Fibroblast of pulmonary artery (primary cell): ENCODE results near the gene FAM193B.

Experiments
- DNase-seq: peaks from one replicate; pipeline ENCODE4 v3.0.0-alpha.2; 2010; ENCODE audit warnings: low read depth
- H3K4me3 ChIP-seq: replicated peaks from 2 replicates; pipeline ENCODE4 v1.5.1; 2011; ENCODE audit warnings: low read depth, mild to moderate bottlenecking, control low read depth, low read length, moderate library complexity
- CTCF ChIP-seq: IDR thresholded peaks from 2 replicates; pipeline ENCODE4 v1.5.1; 2011; ENCODE audit warnings: mild to moderate bottlenecking, control low read depth, low read length, inconsistent platforms; ENCODE audit errors: missing control alignments

Gene FAM193B

GRCh38 chr5:177526191-177526590, 28.2 kb downstream of the FAM193B start:
- no peak overlapping the region for H3K4me3 ChIP-seq
- no peak for TF ChIP-seq CTCF
- DNase-seq = no peak

GRCh38 chr5:177524941-177525655, 29.3 kb downstream of the FAM193B start:
- DNase-seq = no peak

GRCh38 chr5:177524539-177524900, 29.8 kb downstream of the FAM193B start:
- no peak for DNase-seq
- H3K4me3 ChIP-seq = no peak overlapping the region
- TF ChIP-seq CTCF = no peak

More at GRCh38 chr5:177524941-177525655, 29.3 kb downstream of the FAM193B start:
- TF ChIP-seq CTCF = no peak
- no peak overlapping the region for H3K4me3 ChIP-seq

- no peak for TF ChIP-seq CTCF
- no peak for DNase-seq
These were observed 30.4 kb downstream of the FAM193B start for GRCh38 chr5:177523711-177524538.

GRCh38 chr5:177520916-177521513, 33.3 kb downstream of the FAM193B start:
- H3K4me3 ChIP-seq = no peak overlapping the region
- DNase-seq = no peak
- TF ChIP-seq CTCF = peak; percentile 8

More at GRCh38 chr5:177523711-177524538, 30.4 kb downstream of the FAM193B start:
- H3K4me3 ChIP-seq = no peak overlapping the region

- H3K4me3 ChIP-seq = no peak overlapping the region
- TF ChIP-seq CTCF = no peak
- DNase-seq = no peak
These were observed 34.1 kb downstream of the FAM193B start for GRCh38 chr5:177520271-177520670.
